ENCODE measurements around the gene CDK2.
A peak's percentile ranks its signal among the peaks of the same experiment; 100 is the strongest.

- no peak for TF ChIP-seq POLR2A (conservative IDR thresholded peaks at IDR 0.05)
- no peak for TF ChIP-seq PHTF2 (CRISPR knock-in tag; IDR thresholded peaks at IDR 0.05)
- TF ChIP-seq TRIM24 (IDR thresholded peaks at IDR 0.05), result no peak
- no peak for TF ChIP-seq TBP (optimal IDR thresholded peaks at IDR 0.05; ENCODE audit: low read depth, low read length)
- TF ChIP-seq RFX5 (IDR thresholded peaks at IDR 0.05; ENCODE audit: low read depth, low read length), result no peak
- TF ChIP-seq TBL1XR1 (IDR thresholded peaks at IDR 0.05; ENCODE audit: low read length in 2 of 2), result no peak
- TF ChIP-seq ZNF280B (CRISPR knock-in tag; IDR thresholded peaks at IDR 0.05), result no peak
- TF ChIP-seq FOXK1 (CRISPR knock-in tag; IDR thresholded peaks at IDR 0.05; ENCODE audit: borderline replicate concordance), result no peak
- 0 out of 2 replicates have a peak, but pooled peaks have one; percentile 23 for TF ChIP-seq AFF4 (CRISPR knock-in tag; IDR thresholded peaks at IDR 0.05)
- TF ChIP-seq ZNF707 (CRISPR knock-in tag; conservative IDR thresholded peaks at IDR 0.05), result no peak
- TF ChIP-seq CTCF (IDR thresholded peaks at IDR 0.05 in 2 of 3, conservative IDR thresholded peaks at IDR 0.05 in 1 of 3; ENCODE audit: insufficient read depth in 2 of 3, low read depth in 1 of 3, low read length in 3 of 3), result no peak
- TF ChIP-seq E2F1 (CRISPR knock-in tag; IDR thresholded peaks at IDR 0.05), result no peak
Measured at GRCh38 chr12:55931780-55932550, 34.7 kb upstream of the CDK2 start.
